Pons (tissue), 1 donor: Measurements from ENCODE around the gene PGC.

Experiments used
- DNase-seq: peaks from one replicate; pipeline ENCODE4 v3.0.0-alpha.2; 2016; ENCODE audit warnings: low spot score

The PGC gene

DNA sequence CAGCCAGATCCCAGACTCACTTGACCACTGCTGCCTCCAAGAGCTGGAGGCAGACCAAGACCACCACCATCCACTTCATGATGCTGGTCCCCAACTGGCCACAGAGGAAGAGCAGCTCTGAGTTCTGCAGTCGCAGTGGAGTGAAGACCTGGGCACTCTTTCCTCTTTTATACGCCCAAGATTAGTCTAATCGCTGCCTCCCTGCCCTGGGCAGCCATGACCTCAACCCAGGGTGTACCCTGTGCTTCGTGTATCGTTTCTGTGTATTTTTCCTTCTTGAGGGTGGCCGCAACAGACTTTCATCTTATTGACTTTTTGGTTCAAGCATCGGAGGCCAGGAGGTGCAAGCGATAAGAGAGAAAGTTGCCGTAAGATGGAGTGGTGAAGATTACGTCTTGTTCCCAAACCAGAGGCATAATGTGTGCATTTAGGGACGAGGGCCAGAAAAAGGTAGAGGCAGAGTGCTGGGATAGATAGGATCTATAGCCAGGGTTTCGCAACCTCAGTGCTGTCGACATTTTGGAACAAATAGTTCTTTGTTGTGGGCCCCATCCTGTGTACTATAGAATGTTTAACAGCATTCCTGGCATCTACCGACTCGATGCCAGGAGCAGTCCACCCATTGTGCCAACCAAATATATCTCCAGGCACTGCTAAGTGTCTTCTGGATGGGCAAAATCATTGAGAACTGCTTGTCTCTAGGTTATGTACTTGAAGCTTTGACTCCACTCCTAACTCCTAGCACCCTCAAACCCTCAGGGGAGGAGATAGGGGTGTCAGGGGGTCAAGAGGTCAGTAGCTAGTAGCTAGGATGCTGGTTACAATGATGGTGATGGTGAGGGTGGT is at the start of gene PGC:
TSS of gene PGC (minus strand) at position 142 of the 846 bp plus-strand sequence. CDS start at position 79, 63 bp downstream.
- no peak for DNase-seq

DNA sequence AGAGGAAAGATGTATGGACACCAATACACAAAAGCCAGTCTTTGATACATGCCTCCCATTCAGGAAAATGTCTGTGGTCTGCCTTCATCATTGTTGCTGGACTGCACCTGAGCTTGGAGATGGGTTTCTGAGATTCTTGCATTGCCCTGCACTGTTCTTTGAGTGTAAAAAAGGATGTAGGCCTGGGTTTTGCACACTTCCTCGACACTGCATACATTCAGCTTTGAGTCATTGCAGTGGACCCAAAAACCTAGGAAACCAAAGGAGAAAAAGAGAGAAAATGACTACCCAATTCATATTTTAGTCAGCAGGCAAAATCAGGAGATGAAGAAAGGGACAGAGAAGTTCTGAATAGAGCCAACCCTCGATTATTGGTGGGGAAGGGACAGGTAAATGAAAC is 49.3 kb upstream of the PGC start:
- DNase-seq = no peak

DNA sequence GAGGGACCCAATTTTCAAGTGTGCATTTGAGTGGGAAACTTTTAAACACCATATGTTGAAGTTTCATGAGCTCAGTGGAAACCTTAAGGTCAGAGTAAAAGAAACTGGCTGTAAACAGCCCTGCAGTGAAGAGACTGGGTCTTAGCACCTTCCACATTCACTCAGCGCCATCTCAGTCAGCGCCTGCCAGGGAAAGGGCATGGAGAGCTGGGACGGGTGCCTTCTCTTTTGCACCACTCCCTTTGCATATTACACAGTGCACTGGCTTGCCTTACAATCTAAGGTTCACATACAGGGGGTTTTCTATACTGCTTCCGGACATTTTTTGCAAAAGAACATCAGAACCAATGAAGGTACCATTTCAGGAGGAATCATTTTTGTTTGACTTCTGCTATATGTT is 44.8 kb upstream of the PGC start:
- DNase-seq = no peak

DNA sequence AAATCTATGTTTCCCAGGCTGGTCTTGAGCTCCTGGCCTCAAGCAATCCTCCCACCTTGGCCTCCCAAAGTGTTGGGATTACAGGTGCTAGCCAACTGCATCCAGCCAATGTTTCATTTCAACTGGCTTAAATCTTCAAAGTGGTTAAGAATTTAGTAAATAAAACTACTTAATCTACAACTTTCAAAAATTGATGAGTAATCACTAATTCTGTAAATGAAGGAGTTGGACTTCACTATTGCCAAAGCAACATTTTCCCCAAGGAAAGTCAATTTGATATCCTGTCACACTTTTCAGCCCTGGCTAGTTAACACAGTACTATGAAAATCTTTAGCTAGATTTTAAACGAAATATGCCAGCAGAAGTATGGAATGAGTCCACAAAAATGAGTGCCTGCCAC is 44.1 kb upstream of the PGC start:
- no peak for DNase-seq

DNA sequence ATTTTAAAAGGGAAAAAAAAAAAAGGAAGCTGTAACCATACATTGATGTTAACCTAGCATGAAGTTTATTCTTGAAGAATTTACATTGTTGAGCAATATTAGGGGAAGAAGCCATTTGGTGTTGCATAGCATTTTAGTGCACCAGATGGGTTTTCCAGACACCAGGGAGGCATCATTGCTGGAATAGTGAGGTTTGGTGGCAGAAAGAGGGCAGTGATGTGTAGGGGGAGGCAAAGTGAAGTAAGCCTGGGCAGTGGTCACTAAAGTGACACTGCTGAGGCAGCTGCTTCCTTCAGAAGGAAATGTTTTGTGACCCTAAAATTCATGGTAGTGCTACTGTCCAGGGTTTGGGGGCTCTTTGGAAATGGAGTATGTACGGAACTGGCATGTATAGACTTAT is 42.8 kb upstream of the PGC start:
- no peak for DNase-seq

DNA sequence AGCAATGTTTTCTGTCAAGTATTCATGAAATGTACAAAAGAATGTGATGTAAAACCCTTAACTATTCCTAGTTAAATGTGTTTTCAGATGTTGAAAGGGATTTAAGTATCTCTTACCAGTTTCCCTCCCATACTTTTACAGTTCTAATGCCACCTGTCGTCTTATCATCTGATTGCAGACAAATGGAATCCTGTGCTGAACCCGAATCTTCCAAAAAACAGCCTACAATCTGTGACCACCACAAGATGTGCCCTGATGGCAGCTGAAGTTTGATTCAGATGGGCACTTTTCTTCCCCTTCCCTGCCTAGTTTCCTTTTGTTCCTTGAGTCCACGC is 42.2 kb upstream of the PGC start:
- DNase-seq = no peak

DNA sequence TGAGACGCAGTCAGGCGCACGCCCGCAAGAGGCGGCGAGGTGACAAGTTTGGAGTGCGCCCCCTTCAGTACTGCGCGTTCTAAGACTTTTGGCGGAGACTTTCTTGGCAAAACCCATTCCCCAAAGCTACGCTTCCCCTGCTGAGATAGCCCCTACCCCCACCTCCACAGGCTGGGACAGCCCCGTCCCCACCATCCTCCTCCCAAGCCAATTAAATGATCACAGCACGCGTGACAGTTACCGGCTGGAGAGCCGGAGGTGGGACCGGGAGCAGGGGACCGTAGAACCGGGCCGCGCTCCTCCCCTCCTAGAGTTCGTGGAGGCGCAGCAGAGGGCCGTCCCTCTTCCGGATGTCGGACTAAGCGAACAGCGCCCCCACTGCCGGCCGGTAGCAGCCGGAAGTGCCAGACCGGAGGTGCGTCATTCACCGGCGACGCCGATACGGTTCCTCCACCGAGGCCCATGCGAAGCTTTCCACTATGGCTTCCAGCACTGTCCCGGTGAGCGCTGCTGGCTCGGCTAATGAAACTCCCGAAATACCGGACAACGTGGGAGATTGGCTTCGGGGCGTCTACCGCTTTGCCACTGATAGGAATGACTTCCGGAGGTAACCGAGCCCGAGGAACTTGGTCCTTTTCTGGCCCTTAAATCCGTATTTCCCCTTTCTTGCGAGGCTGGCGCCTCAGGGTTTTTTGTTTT is 40.2 kb upstream of the PGC start, which contains the start of gene TOMM6:
TSS of gene TOMM6 (plus strand) at position 476 of the 699 bp plus-strand sequence. CDS start at position 480, 4 bp downstream.
- DNase-seq = peak; percentile 89

DNA sequence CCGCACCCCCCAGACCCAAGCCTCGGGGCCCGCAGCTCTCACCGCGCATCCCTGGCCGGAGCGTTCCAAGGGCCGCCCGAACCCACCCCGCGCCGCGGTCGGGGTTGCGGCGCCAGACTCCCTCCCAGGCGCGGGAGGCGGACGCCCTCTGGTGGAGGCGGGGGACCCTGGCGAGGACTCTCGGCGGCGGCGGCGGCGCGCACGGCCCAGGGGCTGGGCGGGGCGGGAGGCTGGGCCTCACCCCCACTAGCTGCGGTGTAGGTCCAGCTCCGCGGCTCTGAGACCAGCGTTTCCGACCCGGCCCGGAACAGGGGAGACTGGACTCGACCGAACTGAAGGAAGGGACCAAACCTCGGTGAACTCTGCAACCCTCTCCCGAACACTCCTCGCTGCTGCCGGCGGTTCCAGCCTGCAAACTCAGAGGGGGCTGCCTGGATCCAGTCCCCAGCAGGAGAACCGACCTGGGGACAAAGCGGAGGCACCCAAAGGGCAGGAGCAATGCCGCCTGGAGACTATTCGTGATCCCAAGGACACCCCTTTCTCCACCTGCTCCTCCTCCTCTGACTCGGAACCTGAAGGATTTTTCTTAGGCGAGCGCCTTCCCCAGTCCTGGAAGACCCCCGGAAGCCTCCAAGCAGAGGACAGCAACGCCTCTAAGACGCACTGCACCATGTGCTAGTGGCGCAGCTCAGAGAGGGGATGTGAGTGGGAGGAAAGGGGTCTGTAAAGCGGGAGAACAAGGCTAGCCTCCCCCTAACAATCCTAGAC is 39.4 kb upstream of the PGC start:
- peak; percentile 80 for DNase-seq

DNA sequence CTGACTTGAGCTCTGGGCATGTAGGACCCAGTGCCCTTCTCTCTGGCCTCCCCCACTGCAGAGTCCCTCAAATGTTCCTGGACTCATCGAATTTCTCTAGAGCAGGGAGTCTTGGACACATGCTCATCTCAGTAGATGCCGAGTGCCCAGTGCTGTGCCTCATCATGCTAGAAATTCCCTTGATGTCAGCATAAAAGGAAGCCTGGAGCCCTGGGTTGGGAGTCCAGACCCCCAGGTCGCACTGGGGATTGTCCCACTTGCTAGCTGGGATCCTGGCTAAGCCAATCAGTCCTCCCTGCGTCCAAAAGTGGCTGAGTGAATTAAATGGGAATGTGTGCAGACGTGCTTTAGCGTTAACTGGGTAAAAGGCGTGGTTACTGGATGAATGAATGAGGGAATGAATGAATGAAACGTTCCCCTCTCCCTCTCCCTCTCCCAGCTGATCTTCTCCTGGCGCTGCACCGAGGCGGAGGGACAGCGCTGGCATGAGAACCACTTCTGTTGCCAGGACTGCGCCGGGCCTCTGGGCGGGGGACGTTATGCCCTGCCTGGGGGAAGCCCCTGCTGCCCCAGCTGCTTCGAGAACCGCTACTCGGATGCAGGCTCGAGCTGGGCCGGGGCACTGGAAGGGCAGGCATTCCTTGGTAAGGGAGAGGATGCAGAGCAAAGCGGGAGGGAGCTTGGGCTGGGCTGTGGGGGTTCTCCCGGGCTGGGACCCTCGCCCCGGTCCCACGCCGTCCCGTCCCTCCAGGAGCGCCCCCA is 38.7 kb upstream of the PGC start:
- peak; percentile 38 for DNase-seq

DNA sequence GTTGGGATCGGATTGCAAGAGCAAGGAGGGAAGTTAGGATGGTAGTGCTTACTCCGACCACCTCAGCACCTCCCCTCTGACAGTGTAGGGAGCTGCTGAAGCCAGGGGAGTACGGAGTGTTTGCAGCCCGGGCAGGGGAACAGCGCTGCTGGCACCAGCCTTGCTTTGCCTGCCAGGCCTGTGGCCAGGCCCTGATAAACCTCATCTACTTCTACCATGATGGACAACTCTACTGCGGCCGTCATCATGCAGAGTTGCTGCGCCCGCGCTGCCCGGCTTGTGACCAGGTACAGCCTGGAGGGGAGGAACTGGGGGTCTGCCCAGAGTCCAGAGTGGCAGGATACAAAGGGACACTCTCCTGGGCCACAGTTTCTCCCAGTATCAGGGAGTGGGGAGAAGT is 38.1 kb upstream of the PGC start:
- no peak for DNase-seq

DNA sequence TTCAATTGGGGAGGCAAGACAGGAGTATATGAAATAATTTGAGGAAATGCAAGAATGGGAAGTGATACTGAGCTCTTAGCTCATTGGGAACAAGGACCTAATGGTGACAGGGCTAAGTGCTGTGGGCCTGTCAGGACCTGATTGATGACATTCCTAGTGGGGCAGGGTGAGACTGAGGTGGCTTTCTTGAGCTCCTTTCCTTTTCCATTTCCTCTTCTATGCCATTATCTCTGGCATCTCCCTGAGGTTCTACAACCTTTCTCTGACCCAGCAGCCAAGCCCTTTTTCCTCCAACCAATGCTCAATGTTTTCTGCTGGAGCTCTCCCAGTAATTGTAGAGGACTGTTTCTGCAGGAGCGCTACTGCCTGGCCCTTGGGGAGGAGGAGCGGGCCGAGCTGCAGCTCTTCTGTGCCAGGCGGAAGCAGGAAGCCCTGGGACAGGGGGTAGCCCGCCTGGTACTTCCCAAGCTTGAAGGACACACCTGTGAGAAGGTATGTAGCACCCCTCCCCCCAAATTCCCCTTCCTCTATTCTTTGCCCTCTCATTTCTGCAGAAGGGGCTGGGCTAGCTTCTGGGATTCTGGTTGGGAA is 37.5 kb upstream of the PGC start:
- DNase-seq = peak; percentile 25

DNA sequence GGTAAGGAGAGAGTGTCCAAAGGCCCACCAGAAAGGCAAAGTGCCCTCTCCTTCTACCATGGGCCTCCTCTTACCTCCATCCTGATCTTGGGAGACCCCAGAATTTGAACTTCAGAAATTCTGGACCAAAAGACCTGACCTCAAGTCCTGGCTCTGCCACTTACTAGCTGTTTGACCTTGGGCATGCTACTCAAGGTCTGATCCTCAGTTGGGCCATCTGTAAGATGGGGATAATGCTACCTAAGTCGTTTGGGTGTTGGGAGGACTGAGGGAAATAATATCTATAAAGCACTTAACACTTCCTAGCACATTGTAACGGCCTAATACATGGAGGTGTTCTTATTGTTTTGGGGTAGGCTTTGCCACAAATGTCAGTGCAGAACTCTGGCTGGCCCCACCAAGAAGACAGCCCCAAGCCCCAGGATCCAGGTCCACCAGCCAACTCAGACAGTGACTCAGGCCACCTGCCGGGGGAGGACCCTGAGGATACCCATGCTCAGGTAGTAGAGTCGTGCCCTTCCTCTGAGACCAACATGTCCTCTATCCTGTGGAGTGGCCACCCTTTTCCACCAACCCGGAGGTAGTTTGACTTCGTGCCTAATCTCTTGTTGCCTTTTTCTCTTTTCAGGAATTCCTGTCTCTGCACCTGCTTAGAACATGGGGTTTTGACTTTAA is 36.0 kb upstream of the PGC start:
- DNase-seq = no peak

DNA sequence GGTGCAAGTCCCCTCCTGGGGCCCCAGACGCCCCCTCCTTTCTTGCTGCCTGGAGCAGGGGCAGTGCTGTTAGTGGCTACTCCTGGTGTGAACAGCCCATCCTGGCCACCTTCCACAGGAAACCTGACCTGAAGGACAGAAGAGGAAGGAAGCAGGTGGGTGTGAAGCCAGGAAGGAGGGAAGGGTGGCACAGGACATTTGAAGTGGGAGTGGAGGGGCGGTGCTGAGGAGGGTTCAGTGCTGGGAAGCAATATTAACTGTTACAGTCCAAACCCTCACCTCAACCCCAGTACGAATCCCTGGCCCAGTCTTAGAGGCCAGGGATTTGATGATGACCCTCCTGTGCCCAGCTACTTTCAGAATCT is 34.2 kb upstream of the PGC start:
- no peak for DNase-seq

DNA sequence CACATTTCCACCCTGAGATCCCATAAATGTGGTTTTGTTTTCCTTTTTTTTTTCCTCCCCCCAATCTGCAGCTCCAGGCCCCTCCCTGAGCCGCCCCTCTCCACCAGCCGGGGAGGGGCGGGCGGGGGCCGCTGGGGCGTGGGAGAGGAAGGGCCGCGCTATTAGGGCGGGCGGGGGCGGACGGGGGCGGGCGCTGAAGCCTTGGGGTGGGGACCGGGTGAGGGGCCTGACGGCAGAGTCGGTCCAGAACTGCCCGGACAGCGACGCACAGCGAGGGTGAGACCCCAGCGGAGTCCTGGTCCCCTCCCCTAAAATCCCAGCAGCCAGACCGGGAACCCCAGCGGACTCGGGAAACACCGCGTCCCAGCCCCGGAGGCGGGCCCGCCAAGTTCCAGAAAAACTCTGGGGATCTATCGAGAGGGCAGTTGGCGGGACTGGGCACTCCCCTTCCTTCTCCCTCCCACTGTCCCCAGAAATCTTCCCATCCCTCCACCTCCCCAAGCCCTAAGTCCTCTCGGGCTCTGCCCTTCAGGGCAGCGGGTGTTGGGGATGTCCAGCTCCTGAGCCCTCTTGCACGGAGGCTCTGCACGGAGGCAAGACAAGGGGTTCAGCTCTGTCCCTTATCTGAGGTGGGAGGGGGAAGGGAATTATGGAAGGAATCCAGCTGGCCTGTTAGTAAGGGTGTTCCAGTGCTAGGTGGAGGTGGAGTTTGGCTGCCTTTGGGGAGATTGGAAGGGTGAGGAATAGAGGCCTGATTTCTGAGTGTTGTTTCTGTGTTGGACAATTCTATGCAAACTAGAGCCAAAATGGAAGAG is 33.6 kb upstream of the PGC start, which contains the start of gene PRICKLE4:
TSS of gene PRICKLE4 (plus strand) at position 232 of the 815 bp plus-strand sequence. CDS start 2,692 bp downstream, outside the sequence.
- DNase-seq = peak; percentile 18

DNA sequence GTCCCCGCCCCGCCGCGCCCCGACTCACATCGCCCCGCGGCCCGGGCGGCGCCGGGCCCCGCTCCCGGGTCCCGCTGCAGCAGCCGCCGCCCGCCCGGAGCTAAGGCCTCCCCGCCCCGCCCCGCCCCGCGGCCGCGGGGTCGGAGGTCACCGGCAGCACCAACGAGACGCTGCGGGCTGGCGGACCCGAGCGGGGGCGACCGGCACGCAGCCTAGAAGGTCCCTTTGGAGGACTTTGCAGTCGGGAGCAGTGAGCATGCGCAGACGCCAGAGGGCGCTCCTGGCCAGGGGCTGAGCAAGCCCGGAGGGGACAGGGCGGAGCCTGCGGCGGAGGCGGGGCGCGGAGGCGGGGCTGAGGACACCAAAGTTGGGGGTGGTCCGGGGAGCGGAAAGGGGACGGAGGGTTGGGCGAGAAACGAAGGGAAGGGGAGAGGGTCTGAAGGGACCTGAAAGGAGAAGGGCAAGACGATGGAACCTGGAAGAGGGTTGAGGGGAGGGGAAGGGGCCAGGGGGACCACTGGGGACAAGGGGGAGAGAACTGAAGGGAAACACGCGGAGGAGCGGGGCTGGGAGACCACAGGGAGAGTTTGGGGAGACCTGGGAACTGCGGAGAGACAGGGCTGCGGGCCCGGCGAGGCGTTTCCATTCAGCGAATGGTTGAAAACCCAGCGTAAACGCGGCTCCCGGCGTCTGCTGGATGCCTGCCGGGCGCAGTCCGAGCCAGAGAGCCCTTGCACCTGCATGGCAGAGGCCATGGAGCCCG is 32.8 kb upstream of the PGC start, which contains the start of gene FRS3:
TSS of gene FRS3 (minus strand) at position 113 of the 763 bp plus-strand sequence. CDS start 2,913 bp downstream, outside the sequence.
- DNase-seq = peak; percentile 97

DNA sequence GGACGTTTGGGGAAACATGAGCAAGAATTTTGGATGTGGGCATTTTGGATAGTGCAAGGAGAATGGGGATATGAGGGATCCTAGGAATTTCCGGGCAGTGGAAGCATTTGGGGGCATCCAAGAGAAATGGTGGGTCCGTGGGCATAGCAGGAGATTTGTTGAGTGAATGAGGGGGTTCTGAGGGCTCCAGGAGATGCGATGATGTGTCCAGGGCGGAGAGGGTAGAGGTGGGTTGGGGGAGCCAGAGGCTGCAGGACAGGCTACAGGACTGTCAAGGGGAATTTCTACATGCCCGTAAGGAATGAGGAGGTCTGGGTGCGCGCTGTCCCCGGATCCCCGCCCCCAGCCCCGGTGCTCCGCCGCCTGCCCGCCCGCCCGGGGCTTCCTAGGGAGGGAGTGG is 32.1 kb upstream of the PGC start:
- DNase-seq = peak; percentile 14

DNA sequence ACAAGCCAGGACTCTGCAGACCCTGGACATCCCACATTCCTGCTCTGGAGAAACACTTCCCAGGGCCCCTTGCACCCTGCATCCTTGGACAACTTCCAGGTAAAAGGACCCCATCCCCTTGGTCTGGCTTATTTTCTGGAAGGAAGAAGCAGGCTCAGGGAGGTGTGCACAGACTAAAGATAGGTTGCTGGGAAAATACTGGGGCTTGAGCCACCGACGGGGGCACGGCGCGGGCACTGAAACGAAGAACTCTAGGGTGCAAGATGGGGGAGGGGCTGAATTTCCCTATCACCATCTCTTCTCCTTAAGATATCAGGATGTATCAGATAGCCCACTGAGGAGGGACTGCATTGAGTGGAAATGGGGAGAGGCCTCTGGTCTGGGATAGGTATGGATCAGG is 31.7 kb upstream of the PGC start:
- no peak for DNase-seq

DNA sequence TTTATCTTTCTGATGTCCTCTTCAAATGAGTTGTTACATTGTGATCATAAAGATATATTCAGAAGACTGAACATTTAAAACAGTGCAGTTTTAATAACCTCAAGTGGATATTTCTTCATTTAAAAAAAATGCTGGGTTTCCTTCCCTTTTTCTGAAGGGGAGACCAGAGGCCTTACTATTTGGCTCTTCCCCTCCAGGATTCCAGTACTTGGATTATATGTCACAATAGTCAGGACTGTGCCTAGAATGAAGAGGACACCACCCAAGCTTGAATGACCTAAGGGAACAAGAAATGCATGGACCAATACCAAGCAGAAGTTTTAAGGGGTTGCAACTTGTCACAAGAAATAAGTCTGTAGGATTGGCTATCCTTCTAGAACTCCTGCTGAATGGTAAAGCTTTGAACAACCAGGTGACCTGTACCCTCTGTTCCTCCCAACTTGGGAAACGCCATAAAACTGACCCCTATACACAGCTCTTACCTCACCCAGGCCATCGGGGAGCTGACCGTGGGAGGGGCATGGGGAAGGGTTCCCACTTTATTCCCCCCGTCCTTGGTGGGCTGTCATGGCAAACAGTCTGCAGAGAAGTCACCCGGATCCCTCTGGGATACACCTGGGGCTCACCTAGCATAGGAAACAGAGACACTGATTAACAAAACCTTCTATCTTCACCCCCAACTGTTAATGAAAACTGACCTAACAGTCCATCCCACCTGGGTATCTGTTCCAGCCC is 30.5 kb upstream of the PGC start:
- DNase-seq = no peak
